Stimulated activated CD4-positive, alpha-beta T cell treated with anti-CD3 and anti-CD28 coated beads, Interleukin-12 subunit alpha, Interleukin-12 subunit beta, amount 100 ng/mL, for 4 hours (primary cell): Measurements from ENCODE around the gene NAA30.

Experiments
- DNase-seq: peaks from one replicate; pipeline ENCODE4 v3.0.0-alpha.2; 2020

Gene NAA30

GRCh38 chr14:57400556-57401494 lies 10.4 kb downstream of the NAA30 start:
- no peak for DNase-seq

- no peak for DNase-seq
Observed at GRCh38 chr14:57401501-57401900, 11.1 kb downstream of the NAA30 start.

- DNase-seq, result no peak
Observed at GRCh38 chr14:57402173-57402852, 11.9 kb downstream of the NAA30 start.

GRCh38 chr14:57403521-57403864 lies 13.1 kb downstream of the NAA30 start:
- DNase-seq, result no peak

- DNase-seq, result no peak
Observed at GRCh38 chr14:57405562-57405961, 15.2 kb downstream of the NAA30 start.

GRCh38 chr14:57408037-57408436 lies 17.7 kb downstream of the NAA30 start:
- no peak for DNase-seq

- no peak for DNase-seq
Observed at GRCh38 chr14:57408634-57409033, 18.2 kb downstream of the NAA30 start.

- DNase-seq, result no peak
Observed at GRCh38 chr14:57412341-57412740, 22.0 kb downstream of the NAA30 start.

- DNase-seq, result no peak
Observed at GRCh38 chr14:57413849-57414248, 23.5 kb downstream of the NAA30 start.

GRCh38 chr14:57417228-57417627 lies 26.8 kb downstream of the NAA30 start:
- DNase-seq, result no peak

- no peak for DNase-seq
Observed at GRCh38 chr14:57418999-57419398, 28.6 kb downstream of the NAA30 start.

GRCh38 chr14:57420033-57420432 lies 29.6 kb downstream of the NAA30 start:
- no peak for DNase-seq

GRCh38 chr14:57420986-57421385 lies 30.6 kb downstream of the NAA30 start:
- DNase-seq, result no peak

GRCh38 chr14:57435923-57436322 lies 45.5 kb downstream of the NAA30 start:
- no peak for DNase-seq

- no peak for DNase-seq
Observed at GRCh38 chr14:57461777-57462320, 71.5 kb downstream of the NAA30 start.

- no peak for DNase-seq
Observed at GRCh38 chr14:57462551-57462950, 72.2 kb downstream of the NAA30 start.

- DNase-seq, result no peak
Observed at GRCh38 chr14:57464008-57464730, 73.8 kb downstream of the NAA30 start.
